GM18858 (cell line): ENCODE results near the gene RND1.

Source experiments
- ATAC-seq: cut with Tn5 transposase; IDR thresholded peaks from one replicate; pipeline ENCODE4 v1.9.1; 2021; ENCODE audit not compliant: unreplicated experiment

RND1 gene

GRCh38 chr12:48813465-48814261 lies 52.0 kb downstream of the RND1 start:
- ATAC-seq: no peak

- no peak for ATAC-seq
Measured at GRCh38 chr12:48812389-48812788, 53.3 kb downstream of the RND1 start.

GRCh38 chr12:48811437-48812090 lies 54.1 kb downstream of the RND1 start:
- ATAC-seq: no peak

- ATAC-seq: no peak
Measured at GRCh38 chr12:48810903-48811431, 54.7 kb downstream of the RND1 start.

GRCh38 chr12:48807981-48808380 lies 57.7 kb downstream of the RND1 start:
- ATAC-seq: no peak
